Measurements from ENCODE around the gene LYPD6B.
A peak's percentile ranks its signal among the peaks of the same experiment; 100 is the strongest.

Gene LYPD6B

DNA sequence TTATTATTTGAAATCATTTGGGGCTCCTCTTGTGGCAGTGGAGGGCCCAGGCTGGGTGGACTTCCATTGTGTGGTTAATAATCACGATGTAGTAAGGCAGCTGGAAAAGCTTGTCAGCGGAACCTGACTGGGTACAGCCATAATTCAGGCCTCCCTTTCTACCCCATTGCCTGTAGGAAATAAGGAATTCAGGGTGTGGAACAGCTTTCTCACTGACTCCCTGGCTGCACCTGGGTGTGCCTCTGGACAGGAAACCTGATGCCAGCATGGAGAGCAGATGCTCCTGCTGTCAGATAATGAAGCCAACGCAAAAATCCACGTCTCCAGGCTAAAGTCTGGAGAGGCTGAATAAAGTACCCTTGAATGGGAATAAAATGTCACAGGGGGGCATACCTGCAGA, 44.2 kb downstream of the LYPD6B start:
- Histone ChIP-seq H3F3A (ENCODE audit: low read depth) (no peaks in the 10 kb centered on the region), H3K9me3 (ENCODE audit: insufficient read depth, low read depth, low read length) (no peaks in the 10 kb centered on the region), H3K9ac (ENCODE audit: low read depth, low read length, poor library complexity, severe bottlenecking) (no peak overlapping the region), H4K20me1 (ENCODE audit: insufficient read depth, low read length, poor library complexity, severe bottlenecking) (no peaks in the 10 kb centered on the region), H3K36me3 (ENCODE audit: insufficient read depth, low read length) (no peaks in the 10 kb centered on the region), H3K79me2 (ENCODE audit: insufficient read depth, low read length) (no peaks in the 10 kb centered on the region), H2AFZ (ENCODE audit: low read length) (no peak overlapping the region), H3K4me3 (ENCODE audit: low read length, poor library complexity, severe bottlenecking) (no peak overlapping the region), H3K4me1 (ENCODE audit: insufficient read depth, low read length, poor library complexity, severe bottlenecking) (no peaks in the 10 kb centered on the region), H3K27me3 (ENCODE audit: insufficient read depth, low read length, poor library complexity, severe bottlenecking) (no peaks in the 10 kb centered on the region), H3K9me2 (replicated peaks; ENCODE audit: low read depth, low read length) (no peaks in the 10 kb centered on the region), H3K4me2 (ENCODE audit: low read depth, low read length, poor library complexity, severe bottlenecking) (no peak overlapping the region)
- no peak for TF ChIP-seq EZH2phosphoT487 (IDR thresholded peaks at IDR 0.05; ENCODE audit: borderline replicate concordance)
- TF ChIP-seq, protein P1, sequence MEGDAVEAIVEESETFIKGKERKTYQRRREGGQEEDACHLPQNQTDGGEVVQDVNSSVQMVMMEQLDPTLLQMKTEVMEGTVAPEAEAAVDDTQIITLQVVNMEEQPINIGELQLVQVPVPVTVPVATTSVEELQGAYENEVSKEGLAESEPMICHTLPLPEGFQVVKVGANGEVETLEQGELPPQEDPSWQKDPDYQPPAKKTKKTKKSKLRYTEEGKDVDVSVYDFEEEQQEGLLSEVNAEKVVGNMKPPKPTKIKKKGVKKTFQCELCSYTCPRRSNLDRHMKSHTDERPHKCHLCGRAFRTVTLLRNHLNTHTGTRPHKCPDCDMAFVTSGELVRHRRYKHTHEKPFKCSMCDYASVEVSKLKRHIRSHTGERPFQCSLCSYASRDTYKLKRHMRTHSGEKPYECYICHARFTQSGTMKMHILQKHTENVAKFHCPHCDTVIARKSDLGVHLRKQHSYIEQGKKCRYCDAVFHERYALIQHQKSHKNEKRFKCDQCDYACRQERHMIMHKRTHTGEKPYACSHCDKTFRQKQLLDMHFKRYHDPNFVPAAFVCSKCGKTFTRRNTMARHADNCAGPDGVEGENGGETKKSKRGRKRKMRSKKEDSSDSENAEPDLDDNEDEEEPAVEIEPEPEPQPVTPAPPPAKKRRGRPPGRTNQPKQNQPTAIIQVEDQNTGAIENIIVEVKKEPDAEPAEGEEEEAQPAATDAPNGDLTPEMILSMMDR (conservative IDR thresholded peaks at IDR 0.05; ENCODE audit: low read length) = no peak

DNA sequence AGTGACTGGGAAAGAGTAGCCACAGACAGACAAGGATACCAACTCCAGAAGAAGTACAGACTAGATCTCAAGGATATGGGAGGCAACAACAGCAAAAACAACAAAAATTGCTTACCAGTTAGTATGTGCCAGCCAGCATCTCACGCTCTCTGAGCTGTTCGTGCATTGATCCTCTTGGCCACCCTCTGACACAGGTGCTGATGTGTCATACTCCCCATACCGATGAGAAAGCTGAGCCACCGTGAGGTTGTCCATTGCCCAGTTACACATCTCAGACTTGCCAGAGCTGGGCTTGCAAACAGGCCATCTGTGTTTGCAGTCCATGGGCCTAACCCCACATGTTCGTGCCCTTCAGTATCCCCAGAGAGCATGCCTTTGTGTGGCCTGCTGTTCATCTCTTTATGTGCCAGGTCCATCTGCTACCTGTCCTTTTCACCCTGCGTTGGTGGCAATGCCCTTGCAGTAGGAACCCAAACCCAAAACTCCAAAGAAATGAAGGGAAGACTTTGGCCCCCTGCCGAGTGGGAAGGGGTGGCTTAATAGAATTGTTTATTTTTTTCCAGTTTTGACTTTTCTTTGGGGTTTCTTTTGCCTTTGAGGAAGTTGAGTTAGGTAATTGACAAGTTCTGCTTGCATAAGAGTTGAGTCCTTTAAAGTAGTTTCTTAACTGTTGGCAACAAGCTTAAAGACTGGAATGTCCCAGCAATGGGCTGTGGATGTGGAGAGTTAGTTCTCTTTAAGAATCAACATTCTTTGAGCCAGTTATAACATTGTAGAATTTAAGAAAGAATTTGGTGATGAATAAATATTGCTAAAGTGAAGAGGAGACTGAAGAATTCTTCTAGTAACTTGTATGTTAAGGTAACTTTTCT, 46.7 kb downstream of the LYPD6B start:
- Histone ChIP-seq H3K79me2 (ENCODE audit: insufficient read depth, low read length) (no peaks in the 10 kb centered on the region), H3K9me2 (replicated peaks; ENCODE audit: low read depth, low read length) (no peaks in the 10 kb centered on the region), H3K36me3 (ENCODE audit: insufficient read depth, low read length) (no peaks in the 10 kb centered on the region), H2AFZ (ENCODE audit: low read length) (no peak overlapping the region), H3K27me3 (ENCODE audit: insufficient read depth, low read length, poor library complexity, severe bottlenecking) (no peaks in the 10 kb centered on the region), H3K9ac (ENCODE audit: low read depth, low read length, poor library complexity, severe bottlenecking) (no peak overlapping the region), H3F3A (ENCODE audit: low read depth) (no peaks in the 10 kb centered on the region), H3K4me1 (ENCODE audit: insufficient read depth, low read length, poor library complexity, severe bottlenecking) (no peaks in the 10 kb centered on the region), H3K4me3 (ENCODE audit: low read length, poor library complexity, severe bottlenecking) (no peak overlapping the region), H3K4me2 (ENCODE audit: low read depth, low read length, poor library complexity, severe bottlenecking) (no peak overlapping the region), H4K20me1 (ENCODE audit: insufficient read depth, low read length, poor library complexity, severe bottlenecking) (no peaks in the 10 kb centered on the region), H3K9me3 (ENCODE audit: insufficient read depth, low read depth, low read length) (no peaks in the 10 kb centered on the region)
- TF ChIP-seq EZH2phosphoT487 (IDR thresholded peaks at IDR 0.05; ENCODE audit: borderline replicate concordance) = no peak
- TF ChIP-seq, protein P1 (conservative IDR thresholded peaks at IDR 0.05; ENCODE audit: low read length) = no peak

DNA sequence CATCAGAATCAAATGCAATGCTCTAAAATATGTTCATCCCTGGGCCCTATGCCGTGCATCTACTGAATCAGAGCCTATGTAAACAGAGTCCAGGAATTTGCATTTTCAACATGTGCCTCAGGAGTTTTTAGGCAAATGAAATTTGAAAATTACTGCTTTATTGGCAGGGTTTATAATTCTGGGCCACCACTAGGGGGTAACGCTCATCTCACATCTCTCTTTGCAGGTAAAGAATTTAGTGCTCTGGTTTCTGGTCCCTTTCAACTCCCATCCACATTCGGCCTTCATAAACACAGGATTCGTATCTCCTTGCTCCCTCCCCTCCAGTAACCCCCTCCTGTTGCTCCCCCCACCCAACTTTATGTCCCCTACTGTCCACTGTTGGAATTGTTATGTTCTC, 49.3 kb downstream of the LYPD6B start:
- H3K9ac ChIP-seq (ENCODE audit: low read depth, low read length, poor library complexity, severe bottlenecking) = no peak overlapping the region
- no peaks in the 10 kb centered on the region for H3F3A ChIP-seq (ENCODE audit: low read depth)
- no peaks in the 10 kb centered on the region for H3K27me3 ChIP-seq (ENCODE audit: insufficient read depth, low read length, poor library complexity, severe bottlenecking)
- no peaks in the 10 kb centered on the region for H3K9me2 ChIP-seq (replicated peaks; ENCODE audit: low read depth, low read length)
- H2AFZ ChIP-seq (ENCODE audit: low read length) = no peak overlapping the region
- H3K4me3 ChIP-seq (ENCODE audit: low read length, poor library complexity, severe bottlenecking) = no peak overlapping the region
- no peaks in the 10 kb centered on the region for H3K9me3 ChIP-seq (ENCODE audit: insufficient read depth, low read depth, low read length)
- no peaks in the 10 kb centered on the region for H3K4me1 ChIP-seq (ENCODE audit: insufficient read depth, low read length, poor library complexity, severe bottlenecking)
- no peak overlapping the region for H3K4me2 ChIP-seq (ENCODE audit: low read depth, low read length, poor library complexity, severe bottlenecking)
- no peaks in the 10 kb centered on the region for H3K36me3 ChIP-seq (ENCODE audit: insufficient read depth, low read length)
- H4K20me1 ChIP-seq (ENCODE audit: insufficient read depth, low read length, poor library complexity, severe bottlenecking) = no peaks in the 10 kb centered on the region
- H3K79me2 ChIP-seq (ENCODE audit: insufficient read depth, low read length) = no peaks in the 10 kb centered on the region
- TF ChIP-seq, protein P1 (conservative IDR thresholded peaks at IDR 0.05; ENCODE audit: low read length) = peak; percentile 71
- no peak for TF ChIP-seq EZH2phosphoT487 (IDR thresholded peaks at IDR 0.05; ENCODE audit: borderline replicate concordance)

Measured in Loucy (cell line).